A673 (cell line): ENCODE data around the gene CNPY1. TPM values are rescaled to one million over a fixed set of nuclear protein-coding genes. Genes with fewer than 3 reads are reported as not detected.

Experiments used
- BruUV-seq: library from RNA; stranded (reverse); fragments of 400-500 nt; replicated peaks from 2 replicates; lab custom pipeline; 2021; lab: Mats Ljungman, UMichigan
- CTCF ChIA-PET: fragments of 300-600 bp; sonication (Branson Sonifier 250); formaldehyde crosslinking; loops from one replicate; lab custom pipeline; 2022; ENCODE audit warnings: antibody characterized with exemption; lab: Charles Lee
- POLR2A ChIA-PET: fragments of 300-600 bp; sonication (Branson Sonifier 250); formaldehyde crosslinking; loops from one replicate; lab custom pipeline; 2022; ENCODE audit warnings: antibody characterized with exemption; ENCODE audit not compliant: low non-redundant PET; lab: Charles Lee
- DNase-seq: peaks from one replicate; pipeline ENCODE4 v3.0.0-alpha.2; 2015; ENCODE audit warnings: low spot score
- H3K27ac ChIP-seq: fragments of 200-600 bp; sonication (generic); 2 replicates; pipeline ENCODE4 v1.5.1; 2016; ENCODE audit warnings: mixed run types, low read depth, mild to moderate bottlenecking, mixed read lengths, antibody characterized with exemption, low read length; ENCODE audit not compliant: poor library complexity, severe bottlenecking
- H3K27me3 ChIP-seq: fragments of 200-600 bp; sonication (generic); replicated peaks from 2 replicates; pipeline ENCODE4 v1.6.1; 2017; ENCODE audit warnings: mixed run types, low read depth, mild to moderate bottlenecking, mixed read lengths, antibody characterized with exemption, low read length; ENCODE audit not compliant: insufficient read depth, poor library complexity
- H3K36me3 ChIP-seq: fragments of 200-600 bp; sonication (generic); 2 replicates; pipeline ENCODE4 v1.6.1; 2016; ENCODE audit warnings: mixed run types, mild to moderate bottlenecking, mixed read lengths, antibody characterized with exemption, low read length; ENCODE audit not compliant: insufficient read depth, poor library complexity, severe bottlenecking
- H3K4me1 ChIP-seq: fragments of 200-600 bp; sonication (generic); 2 replicates; pipeline ENCODE4 v1.6.1; 2017; ENCODE audit warnings: mixed run types, mild to moderate bottlenecking, mixed read lengths, antibody characterized with exemption, low read length; ENCODE audit not compliant: insufficient read depth, poor library complexity, severe bottlenecking
- H3K4me3 ChIP-seq: fragments of 200-600 bp; sonication (generic); 2 replicates; pipeline ENCODE4 v1.5.1; 2016; ENCODE audit warnings: low read depth, mixed run types, mild to moderate bottlenecking, mixed read lengths, low read length; ENCODE audit not compliant: poor library complexity, severe bottlenecking
- H3K9me3 ChIP-seq: fragments of 200-600 bp; sonication (generic); 2 replicates; pipeline ENCODE4 v1.6.1; 2016; ENCODE audit warnings: mixed run types, low read depth, mild to moderate bottlenecking, mixed read lengths, antibody characterized with exemption, low read length; ENCODE audit not compliant: poor library complexity, severe bottlenecking
- CTCF ChIP-seq: fragments of 300-800, 200-600 bp; sonication (generic); conservative IDR thresholded peaks from 2 replicates; pipeline ENCODE4 v1.5.1; 2017; ENCODE audit warnings: low read depth, mild to moderate bottlenecking, antibody characterized with exemption, low read length, moderate library complexity, mixed read lengths
- EZH2 ChIP-seq: fragments of 200-600 bp; sonication (generic); IDR thresholded peaks from 2 replicates; pipeline ENCODE4 v1.6.1; 2017; ENCODE audit warnings: borderline replicate concordance, low read depth, mild to moderate bottlenecking, mixed read lengths, antibody characterized with exemption, low read length; ENCODE audit not compliant: poor library complexity, severe bottlenecking
- intact Hi-C: fragments of 100-400 bp; cut with micrococcal nuclease; formaldehyde crosslinking; loops from one replicate; pipeline ENCODE4 v1.10.0; 2022; ENCODE audit not compliant: unreplicated experiment
- total RNA-seq: library from RNA; stranded (reverse); gene quantifications from 2 replicates; pipeline ENCODE4 v1.2.3, GENCODE V29; 2021

The CNPY1 gene
- total RNA-seq, 1 experiment from 2014 or later: not detected

DNA sequence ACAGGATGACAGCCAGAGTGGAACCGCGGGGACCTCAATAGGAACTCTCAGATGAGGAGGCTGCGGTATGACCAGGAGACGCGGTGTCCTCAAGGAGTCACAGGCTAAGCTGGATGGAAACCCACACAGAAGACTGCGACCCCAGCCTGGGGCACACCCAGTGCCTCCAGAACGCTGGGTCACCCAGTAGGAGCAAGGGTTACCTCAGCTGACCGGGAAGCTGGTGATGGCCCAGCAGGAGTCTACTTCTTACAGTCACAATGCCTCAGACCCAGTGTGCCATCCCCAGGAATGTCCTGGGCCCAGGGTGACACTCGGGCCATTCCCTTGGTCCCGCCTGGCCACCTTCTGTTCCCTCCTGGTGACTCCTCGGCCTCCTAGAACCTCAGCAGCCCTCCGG lies 29.9 kb downstream of the CNPY1 start:
- Histone ChIP-seq H3K27ac (no peak overlapping the region), H3K36me3 (no peaks in the 10 kb centered on the region), H3K4me1 (no peaks in the 10 kb centered on the region), H3K27me3 (peaks cover 90% of the 10 kb centered on the region), H3K4me3 (no peak overlapping the region), H3K9me3 (no peaks in the 10 kb centered on the region)
- BruUV-seq: no TSS peak
- TF ChIP-seq CTCF: no peak
- no peak for TF ChIP-seq EZH2
- ChIA-PET POLR2A (no interaction called here), CTCF (no interaction called here)
- intact Hi-C loops: no loop called here
- no peak for DNase-seq

GRCh38 chr7:155515318-155515717 lies 31.0 kb downstream of the CNPY1 start:
- intact Hi-C loops: no loop called here
- H3K27me3 ChIP-seq: peaks cover 91% of the 10 kb centered on the region
- H3K27ac ChIP-seq: no peak overlapping the region
- no peaks in the 10 kb centered on the region for H3K9me3 ChIP-seq
- TF ChIP-seq CTCF (no peak), EZH2 (no peak)
- no peak overlapping the region for H3K4me3 ChIP-seq
- POLR2A ChIA-PET: no interaction called here
- CTCF ChIA-PET: no interaction called here
- no peaks in the 10 kb centered on the region for H3K36me3 ChIP-seq
- H3K4me1 ChIP-seq: no peaks in the 10 kb centered on the region
- no TSS peak for BruUV-seq
- DNase-seq: no peak

- intact Hi-C loops: no loop called here
- Histone ChIP-seq H3K4me1 (no peaks in the 10 kb centered on the region), H3K27me3 (peaks cover 93% of the 10 kb centered on the region), H3K27ac (no peak overlapping the region), H3K36me3 (no peaks in the 10 kb centered on the region), H3K9me3 (no peaks in the 10 kb centered on the region), H3K4me3 (no peak overlapping the region)
- DNase-seq: no peak
- ChIA-PET POLR2A (no interaction called here), CTCF (no interaction called here)
- TF ChIP-seq EZH2 (no peak), CTCF (no peak)
- no TSS peak for BruUV-seq
Measured at GRCh38 chr7:155514296-155514695, 32.1 kb downstream of the CNPY1 start.
